22Rv1 (cell line): Measurements from ENCODE around the gene A3GALT2.

Experiments
- CTCF ChIP-seq: fragments of 450-650 bp; IDR thresholded peaks from 2 replicates; pipeline ENCODE4 v1.5.1; 2017; ENCODE audit warnings: mild to moderate bottlenecking
- ZFX ChIP-seq: fragments of 450-650 bp; IDR thresholded peaks from 2 replicates; pipeline ENCODE4 v1.6.1; 2017; ENCODE audit warnings: antibody characterized with exemption, borderline replicate concordance

DNA sequence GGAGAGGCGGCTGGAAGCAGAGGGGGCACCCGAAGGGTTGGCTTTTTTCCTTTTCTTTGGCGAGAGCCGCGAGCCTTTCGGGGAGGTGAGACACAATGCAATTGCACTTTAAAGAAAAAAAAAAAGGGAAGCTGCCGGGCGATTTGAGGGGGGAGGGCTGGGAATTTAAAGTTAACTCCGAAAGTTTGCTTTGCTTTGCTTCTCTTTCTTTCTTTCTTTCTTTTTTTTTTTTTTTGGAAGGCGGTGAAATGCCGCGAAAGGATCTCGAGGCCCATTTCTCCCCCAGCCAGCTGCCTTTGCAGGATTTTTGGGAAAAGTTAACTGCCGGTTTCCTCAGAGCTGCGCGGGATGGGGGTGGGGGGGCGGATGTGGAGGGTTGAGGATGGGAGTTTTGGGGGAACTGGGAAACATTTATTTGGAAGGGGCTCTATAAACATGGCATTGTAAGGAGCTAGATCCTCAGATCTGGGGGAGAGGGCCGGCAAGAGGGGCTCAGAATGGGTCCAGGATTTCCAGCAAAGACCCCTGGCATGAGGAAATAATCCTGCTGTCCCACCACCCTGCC lies 63.6 kb downstream of the A3GALT2 start:
- no peak for TF ChIP-seq CTCF
- TF ChIP-seq ZFX, result no peak
